NCI-H2029 (cell line): ENCODE data around the gene CISH.

Source experiments
- DNase-seq: peaks from one replicate; lab custom pipeline; 2025; lab: John Stamatoyannopoulos, UW

CISH gene

GRCh38 chr3:50612970-50613846 is 1.6 kb upstream of the CISH start:
- no peak for DNase-seq

DNA sequence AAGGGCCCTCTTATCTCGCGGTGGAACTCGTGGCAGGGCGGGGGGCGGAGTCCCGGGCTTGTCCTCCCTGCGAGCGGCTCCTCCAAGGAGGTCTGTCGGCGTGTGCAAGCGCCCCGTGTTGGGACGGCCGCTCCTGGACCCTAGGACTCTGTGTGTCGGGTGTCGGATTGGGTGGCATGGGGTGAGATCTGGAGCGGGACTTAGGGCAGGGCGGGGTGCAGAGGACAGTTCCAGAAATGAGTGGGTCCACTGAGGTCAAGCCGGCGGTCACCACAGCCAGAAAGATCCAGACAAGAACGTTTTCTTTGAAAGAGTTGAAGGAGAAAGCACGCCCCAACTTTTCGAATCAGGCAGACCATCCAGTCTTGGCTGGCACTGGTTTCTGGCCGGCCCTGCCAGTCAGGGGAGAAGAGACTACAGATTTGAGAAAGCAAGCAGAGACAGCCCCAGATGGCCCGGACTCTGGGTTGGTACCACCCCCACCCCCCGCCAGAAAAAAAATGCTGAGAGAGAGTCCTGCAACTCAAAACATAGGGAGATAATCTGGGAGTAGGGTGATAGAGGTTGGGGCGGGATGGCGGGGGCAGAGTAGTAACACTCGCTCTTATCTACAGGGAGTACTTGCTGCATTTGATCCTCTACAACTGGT is 784 bp upstream of the CISH start:
- no peak for DNase-seq

- DNase-seq, result no peak
Measured at GRCh38 chr3:50610992-50611463, 546 bp downstream of the CISH start.

GRCh38 chr3:50610181-50610971 is 1.2 kb downstream of the CISH start:
- DNase-seq, result no peak

DNA sequence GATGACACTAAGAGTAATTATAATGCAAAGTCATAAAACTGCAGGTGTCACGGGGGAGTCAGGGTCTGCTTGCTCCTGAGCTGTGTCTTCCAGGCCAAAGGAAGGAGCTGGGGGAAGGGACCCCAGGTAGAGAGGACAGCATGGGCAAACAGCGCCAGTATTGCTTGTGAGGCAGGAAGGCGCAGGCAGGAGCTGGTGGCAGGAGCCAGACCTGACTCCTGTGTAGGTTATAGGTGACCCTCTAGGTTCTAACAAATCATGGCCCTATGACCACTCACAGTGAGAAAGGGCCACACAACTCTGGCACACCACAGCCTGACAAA is 1.9 kb downstream of the CISH start:
- DNase-seq, result no peak

DNA sequence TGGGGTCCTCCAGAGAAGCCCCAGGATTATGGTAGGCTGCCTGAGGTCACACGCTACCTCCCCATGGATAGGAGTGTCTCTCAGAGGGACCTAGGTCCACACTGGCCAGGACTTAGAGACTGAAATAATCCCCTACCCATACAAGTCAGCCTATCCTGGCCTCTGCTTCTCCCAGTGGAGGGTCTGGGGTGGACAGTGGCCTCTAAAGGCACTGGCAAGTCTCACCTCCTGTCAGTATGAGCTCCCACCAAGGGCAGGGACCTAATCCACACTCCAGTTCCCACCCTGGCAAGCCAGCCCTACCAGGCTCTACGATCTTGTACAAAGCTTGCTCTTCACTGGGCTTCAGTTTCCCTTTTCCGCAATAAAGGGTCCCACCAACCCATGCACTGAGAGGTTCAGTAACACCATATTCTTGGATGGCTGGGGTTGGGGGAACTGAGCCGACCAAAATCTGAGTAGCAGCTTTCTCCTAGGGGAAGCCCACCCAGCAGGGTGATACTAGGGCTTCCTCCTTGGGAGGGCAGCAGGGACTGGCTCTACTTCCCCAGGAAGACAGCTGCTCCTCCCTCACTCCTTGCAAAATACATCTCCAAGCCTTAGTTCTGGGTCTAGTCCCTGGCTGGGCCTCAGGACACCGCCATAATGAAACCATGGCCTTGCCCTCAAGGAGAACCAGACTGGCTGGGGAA is 2.4 kb downstream of the CISH start:
- DNase-seq, result no peak

DNA sequence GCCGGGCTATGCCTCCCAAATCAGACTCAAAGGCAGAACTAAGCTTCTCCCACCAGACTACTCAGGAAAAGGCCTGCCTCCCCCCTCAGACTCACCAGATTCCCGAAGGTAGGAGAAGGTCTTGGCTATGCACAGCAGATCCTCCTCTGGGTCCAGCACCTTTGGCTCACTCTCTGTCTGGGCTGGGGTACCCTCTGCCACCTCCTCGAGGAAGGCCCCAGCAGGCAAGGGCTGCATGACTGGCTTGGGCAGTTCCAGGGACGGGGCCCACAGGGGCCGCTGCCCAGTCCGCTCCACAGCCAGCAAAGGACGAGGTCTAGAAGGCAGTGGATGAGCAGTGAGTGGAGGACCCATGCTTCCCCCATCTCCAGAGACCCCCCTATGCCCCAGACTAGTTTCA is 3.3 kb downstream of the CISH start:
- DNase-seq, result no peak

GRCh38 chr3:50607271-50608091 is 4.1 kb downstream of the CISH start:
- DNase-seq, result no peak

DNA sequence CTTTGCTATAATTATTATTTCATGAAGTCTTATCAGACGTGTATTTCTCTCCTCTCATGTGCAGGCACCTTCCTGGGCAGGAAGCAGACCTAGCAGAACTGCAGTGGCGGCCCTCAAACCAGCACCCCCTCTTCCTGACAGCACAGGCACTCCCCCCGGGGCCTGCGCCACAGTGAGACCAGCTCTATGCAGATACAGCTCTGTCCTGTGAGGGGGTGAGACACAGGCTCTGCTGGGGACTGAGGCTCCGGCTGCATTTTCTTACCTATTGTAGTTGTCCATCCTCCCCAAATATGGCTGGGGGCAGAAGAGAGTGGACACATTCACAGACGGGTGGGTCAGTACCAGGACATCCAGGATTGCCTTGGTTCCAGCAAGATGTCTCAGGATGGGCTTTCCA is 5.0 kb downstream of the CISH start:
- no peak for DNase-seq

DNA sequence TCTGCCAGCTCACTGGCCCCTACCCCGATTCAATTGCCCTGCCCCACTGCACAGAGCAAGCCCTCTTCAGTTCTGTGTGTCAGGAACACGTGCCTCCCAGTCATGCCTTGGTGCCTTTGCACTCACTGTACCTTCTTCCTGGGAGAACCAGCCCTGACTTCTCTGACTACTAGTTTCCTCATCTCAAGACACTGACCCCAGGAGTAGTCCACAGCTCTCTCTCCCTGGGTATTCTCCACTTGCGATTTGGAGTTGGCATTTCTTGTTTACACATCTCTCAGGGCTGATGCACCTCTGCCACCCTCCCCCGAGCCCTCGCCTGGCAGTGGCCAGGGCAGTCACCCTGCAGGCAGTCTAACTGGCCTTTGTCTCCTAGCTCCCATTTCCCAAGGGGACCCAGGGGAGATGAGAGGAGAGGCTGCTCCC is 5.7 kb downstream of the CISH start:
- DNase-seq, result no peak

- no peak for DNase-seq
Measured at GRCh38 chr3:50604628-50605588, 6.7 kb downstream of the CISH start.

DNA sequence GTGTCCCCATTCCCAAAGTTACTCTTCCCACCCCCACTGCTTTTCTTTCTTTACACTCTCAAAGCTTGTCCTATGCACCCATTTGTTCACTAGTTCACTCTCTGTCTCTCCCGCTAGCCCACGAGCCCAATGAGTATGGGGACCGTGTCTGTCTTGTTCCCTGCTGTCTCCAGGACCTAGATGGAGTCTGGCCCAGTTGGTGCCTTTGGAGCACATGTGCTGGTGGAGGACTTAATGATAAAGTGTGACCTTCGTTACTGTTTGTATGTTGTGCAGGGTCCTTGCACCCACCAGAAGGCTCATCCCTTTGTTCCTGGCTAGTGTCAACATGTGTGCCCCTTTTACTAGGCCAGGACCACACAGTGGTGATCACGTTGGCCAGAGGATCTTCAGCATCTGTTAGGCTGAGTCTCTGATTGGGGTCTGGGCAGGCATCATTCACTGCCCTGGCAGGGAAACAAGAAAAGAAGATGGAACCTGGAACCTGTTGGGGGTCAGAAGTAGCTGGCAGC is 7.4 kb downstream of the CISH start:
- DNase-seq, result no peak

DNA sequence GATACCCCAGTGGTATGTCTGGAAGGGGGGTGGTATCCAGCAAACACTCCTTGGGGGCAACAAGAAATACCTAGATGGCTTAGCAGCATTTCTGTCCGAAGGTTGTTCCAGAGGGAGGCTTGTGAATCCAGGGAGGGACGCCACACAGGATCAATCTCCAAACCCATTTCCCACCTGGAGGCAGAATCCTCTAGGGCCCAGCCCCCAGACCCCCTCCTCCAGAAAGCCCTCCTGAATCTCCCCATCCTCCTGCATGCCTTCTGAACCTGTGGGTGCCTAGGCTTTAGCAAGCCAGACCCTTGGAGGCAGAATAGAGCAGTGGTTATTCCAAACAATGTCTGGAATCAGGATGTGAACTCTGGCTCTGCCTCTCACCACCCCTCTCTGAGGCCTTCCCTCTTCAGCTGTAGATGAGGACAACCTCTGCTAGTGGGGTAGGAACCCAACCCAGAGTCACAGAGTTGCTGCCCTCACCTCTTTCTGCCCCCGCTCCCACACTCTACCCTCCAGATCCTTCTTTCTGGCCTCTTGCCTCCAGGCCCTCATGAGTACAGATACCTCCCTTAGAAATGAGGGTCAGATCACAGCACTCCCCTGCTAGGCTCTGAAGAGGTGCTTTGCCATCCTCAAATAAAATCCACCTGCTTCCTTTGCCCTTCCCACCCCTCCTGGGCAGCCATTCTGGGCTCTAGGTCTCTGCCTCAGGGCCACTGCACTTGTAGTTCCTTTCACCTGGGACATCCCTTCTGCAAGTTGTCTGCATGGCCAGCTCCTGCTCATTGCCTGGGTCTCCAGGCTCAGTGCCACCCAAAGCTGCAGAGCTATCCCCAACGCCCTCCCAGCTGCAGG is 8.1 kb downstream of the CISH start:
- DNase-seq, result no peak

- DNase-seq, result no peak
Measured at GRCh38 chr3:50602595-50603191, 8.9 kb downstream of the CISH start.

GRCh38 chr3:50600841-50601591 is 10.6 kb downstream of the CISH start:
- peak; percentile 84 for DNase-seq

DNA sequence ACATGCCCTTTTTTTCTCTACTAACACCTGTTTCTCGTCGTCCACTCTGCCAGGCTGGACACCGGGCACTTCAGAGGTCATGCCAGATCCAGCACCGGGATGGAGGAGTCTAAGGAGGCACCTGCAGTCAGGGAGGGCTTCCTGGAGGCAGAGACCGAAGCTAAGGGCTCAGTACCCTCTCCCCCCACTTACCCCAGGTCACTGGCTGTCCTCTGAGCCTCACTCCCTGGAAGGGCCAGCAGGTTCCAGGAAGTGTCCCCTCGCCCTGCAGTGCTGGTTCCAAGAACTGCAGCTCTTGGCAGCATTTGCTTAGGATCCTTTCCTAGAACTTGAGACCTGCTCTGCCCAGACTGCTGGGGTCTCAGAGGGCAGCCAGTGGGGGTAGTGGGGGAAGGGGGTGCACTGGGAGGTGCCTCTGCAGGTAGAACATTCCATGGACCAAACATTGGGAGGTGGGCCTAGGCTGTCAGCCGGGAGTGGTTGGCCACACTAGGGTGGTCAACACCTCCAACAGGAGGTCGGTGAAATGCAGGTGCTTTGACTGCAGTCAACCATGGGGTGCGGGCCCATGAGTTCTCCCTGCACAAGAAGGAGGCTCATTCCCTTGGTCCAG is 11.3 kb downstream of the CISH start:
- no peak for DNase-seq

GRCh38 chr3:50599716-50600118 is 11.9 kb downstream of the CISH start:
- no peak for DNase-seq
